K562 (cell line): Measurements from ENCODE around the gene NSMF. TPM values are rescaled to one million over a fixed set of nuclear protein-coding genes. Genes with fewer than 3 reads are reported as not detected.

Experiments
- ATAC-seq: fragments of 200-7000 bp; cut with Tn5 transposase; 3 replicates; pipeline ENCODE4 v1.9.1; 2020; ENCODE audit warnings: moderate library complexity
- BruUV-seq: library from RNA; stranded (reverse); fragments of 400-500 nt; replicated peaks from 2 replicates; lab custom pipeline; 2021; lab: Mats Ljungman, UMichigan
- CTCF ChIA-PET: fragments of 300-600 bp; formaldehyde crosslinking; extraction: SDS; loops from one replicate; lab custom pipeline; 2021; ENCODE audit warnings: low intra/inter-chr PET ratio; lab: Yijun Ruan, JAX
- POLR2A ChIA-PET: fragments of 300-600, 350-650 bp; sonication (Branson Sonifier 250); formaldehyde crosslinking; extraction: SDS; loops from one replicate; lab custom pipeline; 2021; ENCODE audit warnings: antibody characterized with exemption, inconsistent platforms; lab: Yijun Ruan, JAX
- DNase-seq, 4 experiments: peaks; one replicate each; pipeline versions ENCODE4 v3.0.0 to v3.0.0-alpha.2; 2011 to 2018; ENCODE audit warnings: low spot score in 3 of 4, mixed read lengths in 3 of 4; ENCODE audit errors: extremely low read depth in 1 of 4
- FAIRE-seq: peaks from 2 replicates; lab custom pipeline; 2011; peaks lifted over from hg19 to GRCh38; lab: Jason Lieb, UNC
- H2AFZ ChIP-seq: 2 replicates; pipeline ENCODE4 v1.6.0; 2011; ENCODE audit warnings: low read depth, low read length, control low read depth, inconsistent platforms
- H3K27ac ChIP-seq: fragments of 200-600 bp; 3 replicates; pipeline ENCODE4 v1.8.0; 2011; ENCODE audit warnings: low read depth, mild to moderate bottlenecking, control low read depth, inconsistent platforms, low read length, moderate library complexity, mixed read lengths; ENCODE audit errors: extremely low read depth
- H3K27me3 ChIP-seq, 2 experiments: fragments of 300-600 bp in 1 of 2; 2 replicates in 1 of 2; 3 replicates in 1 of 2; pipeline versions ENCODE4 v1.6.0 to v1.8.0; 2011; ENCODE audit warnings: inconsistent platforms in 2 of 2, low read length in 2 of 2, mild to moderate bottlenecking in 1 of 2, mixed read lengths in 1 of 2, moderate library complexity in 1 of 2; ENCODE audit not compliant: control insufficient read depth in 2 of 2, insufficient read depth in 2 of 2
- H3K36me3 ChIP-seq: fragments of 300-600 bp; 3 replicates; pipeline ENCODE4 v1.8.0; 2011; ENCODE audit warnings: mild to moderate bottlenecking, low read length, inconsistent platforms; ENCODE audit not compliant: control insufficient read depth, insufficient read depth
- H3K4me1 ChIP-seq, 2 experiments: fragments of 200-600 bp in 1 of 2; replicated peaks in 1 of 2; 2 replicates in 1 of 2; 3 replicates in 1 of 2; pipeline versions ENCODE4 v1.5.1 to v1.8.0; 2011; ENCODE audit warnings: inconsistent platforms in 2 of 2, low read length in 2 of 2, mild to moderate bottlenecking in 1 of 2, mixed read lengths in 1 of 2, moderate library complexity in 1 of 2; ENCODE audit not compliant: control insufficient read depth in 2 of 2, insufficient read depth in 2 of 2
- H3K4me2 ChIP-seq: 2 replicates; pipeline ENCODE4 v1.6.1; 2011; ENCODE audit warnings: low read length, control low read depth, inconsistent platforms, mixed read lengths; ENCODE audit not compliant: insufficient read depth
- H3K4me3 ChIP-seq: fragments of 200-600 bp; sonication (generic), shearing (Covaris generic); 2 replicates; pipeline ENCODE4 v1.5.1; 2016; ENCODE audit warnings: control low read depth, inconsistent platforms
- H3K79me2 ChIP-seq: fragments of 200-600 bp; 3 replicates; pipeline ENCODE4 v1.8.0; 2011; ENCODE audit warnings: low read length, inconsistent platforms; ENCODE audit not compliant: control insufficient read depth, insufficient read depth
- H3K9ac ChIP-seq, 2 experiments: 2 replicates each; pipeline versions ENCODE4 v1.6.0 to v1.6.1; 2011; ENCODE audit warnings: low read depth in 2 of 2, low read length in 2 of 2, control low read depth in 1 of 2, inconsistent platforms in 1 of 2, mild to moderate bottlenecking in 1 of 2, mixed read lengths in 1 of 2; ENCODE audit not compliant: insufficient read depth in 1 of 2
- H3K9me1 ChIP-seq: one replicate; pipeline ENCODE4 v1.6.0; 2011; ENCODE audit warnings: inconsistent platforms, mild to moderate bottlenecking, low read length, moderate library complexity; ENCODE audit not compliant: control insufficient read depth, insufficient read depth
- H3K9me3 ChIP-seq: replicated peaks from 2 replicates; pipeline ENCODE4 v1.5.1; 2011; ENCODE audit warnings: low read depth, low read length, inconsistent platforms; ENCODE audit not compliant: control insufficient read depth, insufficient read depth
- H4K20me1 ChIP-seq: replicated peaks from 2 replicates; pipeline ENCODE4 v1.6.1; 2011; ENCODE audit warnings: low read length, inconsistent platforms, mixed read lengths; ENCODE audit not compliant: control insufficient read depth, insufficient read depth
- BRF2 ChIP-seq: IDR thresholded peaks from 3 replicates; pipeline ENCODE4 v1.6.1; 2011; ENCODE audit warnings: borderline replicate concordance, mild to moderate bottlenecking; ENCODE audit not compliant: insufficient read length, insufficient read depth
- CBFA2T3 ChIP-seq: fragments of 450-650 bp; IDR thresholded peaks from 2 replicates; pipeline ENCODE4 v1.6.1; 2017
- CCNT2 ChIP-seq: IDR thresholded peaks from 2 replicates; pipeline ENCODE4 v1.6.1; 2011; ENCODE audit warnings: borderline replicate concordance, low read depth, mild to moderate bottlenecking, moderate library complexity, mixed read lengths, low read length; ENCODE audit not compliant: insufficient read length; ENCODE audit errors: extremely low read depth
- NRF1 ChIP-seq, 2 experiments: fragments of 450-650 bp; IDR thresholded peaks in 1 of 2; conservative IDR thresholded peaks in 1 of 2; 2 replicates each; pipeline ENCODE4 v1.6.1; 2014; ENCODE audit warnings: mild to moderate bottlenecking in 2 of 2
- SMAD3 ChIP-seq: fragments of 450-650 bp; formaldehyde crosslinking; conservative IDR thresholded peaks from 2 replicates; pipeline ENCODE4 v1.4.0; 2020; ENCODE audit warnings: mild to moderate bottlenecking
- WGBS: fragments of 100-300 bp; shearing (Covaris generic); methylation state at CpG from one replicate; pipeline ENCODE4 v1.1.6; 2016; ENCODE audit warnings: low coverage, mixed read lengths; ENCODE audit not compliant: insufficient coverage; ENCODE audit errors: missing lambda C conversion rate; 5-methylcytosine and 5-hydroxymethylcytosine counted together
- in situ Hi-C: fragments of 300-500 bp; cut with MboI; formaldehyde crosslinking; loops from 4 replicates; pipeline ENCODE4 v1.15.0; 2018; ENCODE audit warnings: inconsistent platforms, mixed read lengths
- intact Hi-C: fragments of 100-400 bp; cut with micrococcal nuclease; formaldehyde crosslinking; loops from 2 replicates; pipeline ENCODE4 v1.14.2; 2022
- polyA plus RNA-seq, 8 experiments: library from polyadenylated mRNA; depleted of rRNA in 4 of 8; stranded (reverse) in 5 of 8; unstranded in 3 of 8; fragments of >200 nt; fragmentation: Nextera tagmentation in 2 of 8; fragmentation: Illumina TruSeq in 1 of 8; extraction: Ambion mirVana in 2 of 8; extraction: Trizol in 1 of 8; gene quantifications; 2 replicates each; pipeline versions ENCODE4 v1.2.1 to v1.2.3, GENCODE V29; 2011 to 2014; ENCODE audit warnings: inconsistent platforms in 1 of 8, missing spikeins in 1 of 8
- total RNA-seq, 7 experiments: library from RNA; depleted of rRNA in 6 of 7; stranded (reverse); fragments of >200 nt in 6 of 7; fragmentation: Illumina TruSeq in 2 of 7; extraction: Trizol in 2 of 7; gene quantifications; 2 replicates each; pipeline versions ENCODE4 v1.2.1 to v1.2.3, GENCODE V29; 2011 to 2021; ENCODE audit warnings: low replicate concordance in 1 of 7

Gene NSMF
- total and polyA plus RNA-seq, 9 of the 15 experiments (the other 6 are each of a cell fraction or from before 2014, with no cell fraction given): 0.20 to 82.7 (median 29.3) TPM

- ChIA-PET POLR2A (interaction anchor here (1.3 kb wide), 1 partner anchor 25 kb away, joined by 4 read pairs; no protein-coding TSS in a partner anchor), CTCF (no interaction called here)
- Histone ChIP-seq H3K4me2 (no peak overlapping the region), H3K36me3 (no peaks in the 10 kb centered on the region), H3K4me1 (peaks cover 6 to 26% of the 10 kb centered on the region in 2 experiments; a peak in 4 of 5 replicates), H3K4me3 (no peak overlapping the region), H3K9ac (peak overlapping the region in 1 of 2 experiments; percentile 55; a peak in 2 of 4 replicates), H3K27ac (no peak overlapping the region), H4K20me1 (no peaks in the 10 kb centered on the region), H3K9me3 (no peaks in the 10 kb centered on the region), H3K27me3 (peaks cover 18 to 28% of the 10 kb centered on the region in 2 experiments; a peak in 4 of 5 replicates), H2AFZ (no peak overlapping the region), H3K9me1 (no peaks in the 10 kb centered on the region), H3K79me2 (no peaks in the 10 kb centered on the region)
- BruUV-seq: no TSS peak
- TF ChIP-seq SMAD3 (CRISPR knock-in tag) (no peak), CBFA2T3 (no peak), CCNT2 (no peak), NRF1 (conservative IDR thresholded peaks at IDR 0.05 in 1 of 2, IDR thresholded peaks at IDR 0.05 in 1 of 2) (peak; percentile 58 to 65), BRF2 (no peak)
- no peak for ATAC-seq
- DNase-seq: no peak
- intact Hi-C loops (no loop called here), in situ Hi-C loops (no loop called here)
- FAIRE-seq: no peak
- 46% methylated on average over 23 of the region's 26 CpGs for WGBS
These were observed 47.6 kb upstream of the NSMF start for GRCh38 chr9:137506702-137507171.
